K562 treated with DMSO at 1 percent for 24 hours (cell line): ENCODE measurements around the gene RAB28. TPM values are rescaled to one million over a fixed set of nuclear protein-coding genes. Genes with fewer than 3 reads are reported as not detected.

Experiments used
- total RNA-seq: library from RNA; unstranded; fragments of 300-600 nt; gene quantifications from 2 replicates; pipeline ENCODE4 v1.2.3, GENCODE V29; 2022; ENCODE audit warnings: low read depth; ENCODE audit not compliant: insufficient read depth

RAB28 gene
- 10.5 and 13.2 TPM in 2 replicates for total RNA-seq

DNA sequence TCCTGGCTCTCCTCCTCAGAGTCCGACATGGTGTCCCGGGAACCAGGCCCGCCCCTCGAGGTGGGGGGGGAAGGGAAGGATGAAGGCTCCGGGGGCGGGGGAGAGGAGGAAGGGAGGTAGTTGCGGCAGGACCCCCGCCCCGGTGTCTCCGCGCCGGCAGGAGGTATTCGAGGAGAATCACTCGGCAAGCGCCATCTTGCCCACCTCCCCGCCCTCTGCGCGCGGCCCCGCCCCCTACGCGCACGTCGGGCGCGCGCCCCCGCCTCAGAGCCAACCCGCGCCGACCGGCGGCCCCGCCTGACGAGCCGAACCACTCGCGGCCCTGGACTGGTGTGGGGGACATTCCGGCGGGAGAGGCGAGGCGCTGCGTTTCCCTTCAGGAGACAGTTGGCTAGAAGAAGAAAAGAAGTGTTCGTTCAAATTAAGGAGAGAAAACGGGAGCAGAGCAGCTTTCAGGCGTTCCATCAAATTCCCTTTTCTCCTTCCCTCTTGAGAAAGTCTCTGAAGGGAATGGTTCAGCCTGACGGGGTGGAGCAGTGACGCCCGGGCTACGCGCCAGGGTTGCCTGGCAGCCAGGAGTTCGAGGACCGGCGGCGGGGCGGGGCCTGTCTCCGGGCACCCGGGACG lies at the start of gene RAB28:
RAB28 (minus strand) TSS at position 219 of the 627 bp plus-strand sequence.

Other genes starting within 250 kb of the RAB28 start
- gene NKX3-2, start 60.2 kb upstream of the RAB28 start, total RNA-seq: 3.2 TPM in 2 replicates
- gene BOD1L1, start 143.4 kb upstream of the RAB28 start, total RNA-seq: 11.5 and 11.6 TPM in 2 replicates